Liver (tissue), 9 donors: Measurements from ENCODE around the gene OR10G7. TPM values are rescaled to one million over a fixed set of nuclear protein-coding genes. Genes with fewer than 3 reads are reported as not detected.

ENCODE experiments used
- DNase-seq: peaks from one replicate; pipeline ENCODE4 v3.0.0-alpha.2; 2017; ENCODE audit warnings: low spot score
- H3K27ac ChIP-seq, 2 donors: one replicate each; pipeline ENCODE4 v1.7.0; 2013; ENCODE audit warnings: inconsistent platforms in 2 of 2, low read length in 2 of 2, control low read depth in 1 of 2, low read depth in 1 of 2, mild to moderate bottlenecking in 1 of 2
- H3K27me3 ChIP-seq, 4 donors: one replicate each; pipeline versions ENCODE4 v1.6.1 to v1.7.0; 2013; ENCODE audit warnings: low read length in 3 of 4, inconsistent platforms in 1 of 4, mild to moderate bottlenecking in 1 of 4, moderate library complexity in 1 of 4; ENCODE audit not compliant: control insufficient read depth in 4 of 4, insufficient read depth in 4 of 4
- H3K36me3 ChIP-seq, 4 donors: one replicate each; pipeline versions ENCODE4 v1.6.1 to v1.7.0; 2013; ENCODE audit warnings: low read length in 3 of 4, mild to moderate bottlenecking in 3 of 4, low read depth in 1 of 4, moderate library complexity in 1 of 4; ENCODE audit not compliant: control insufficient read depth in 4 of 4, insufficient read depth in 3 of 4
- H3K4me1 ChIP-seq, 4 donors: one replicate each; pipeline versions ENCODE4 v1.6.1 to v1.7.0; 2013; ENCODE audit warnings: low read length in 3 of 4, mild to moderate bottlenecking in 3 of 4, moderate library complexity in 1 of 4; ENCODE audit not compliant: control insufficient read depth in 4 of 4, insufficient read depth in 4 of 4
- H3K4me3 ChIP-seq, 3 donors: one replicate each; pipeline versions ENCODE4 v1.6.1 to v1.7.0; 2013; ENCODE audit warnings: low read length in 3 of 3, control low read depth in 1 of 3, low read depth in 1 of 3, mild to moderate bottlenecking in 1 of 3
- H3K9ac ChIP-seq, 2 donors: one replicate each; pipeline ENCODE4 v1.7.0; 2013; ENCODE audit warnings: low read length in 2 of 2, mild to moderate bottlenecking in 2 of 2, moderate library complexity in 2 of 2, control low read depth in 1 of 2, low read depth in 1 of 2
- H3K9me3 ChIP-seq, 4 donors: one replicate each; pipeline versions ENCODE4 v1.6.1 to v1.7.0; 2013; ENCODE audit warnings: low read length in 3 of 4; ENCODE audit not compliant: control insufficient read depth in 4 of 4
- ATF3 ChIP-seq: IDR thresholded peaks from 2 replicates; pipeline ENCODE4 v1.6.1; 2016; ENCODE audit warnings: antibody characterized with exemption
- CTCF ChIP-seq: fragments of 150-350 bp; IDR thresholded peaks from 2 replicates; pipeline ENCODE4 v1.5.1; 2017; ENCODE audit warnings: improper control_type of control experiment, low read depth, low read length; ENCODE audit not compliant: missing input control
- EGR1 ChIP-seq, 2 donors: IDR thresholded peaks; 2 replicates each; pipeline ENCODE4 v1.6.1; 2016 to 2018; ENCODE audit warnings: antibody characterized with exemption in 2 of 2, low read depth in 2 of 2
- FOXA1 ChIP-seq: IDR thresholded peaks from 2 replicates; pipeline ENCODE4 v1.6.1; 2016; ENCODE audit warnings: antibody characterized with exemption
- FOXA2 ChIP-seq: IDR thresholded peaks from 2 replicates; pipeline ENCODE4 v1.6.1; 2016; ENCODE audit warnings: antibody characterized with exemption
- HNF4G ChIP-seq: IDR thresholded peaks from 2 replicates; pipeline ENCODE4 v1.6.1; 2016; ENCODE audit warnings: antibody characterized with exemption
- JUND ChIP-seq, 2 donors: IDR thresholded peaks; 2 replicates each; pipeline ENCODE4 v1.6.1; 2016; ENCODE audit warnings: antibody characterized with exemption in 2 of 2
- MAX ChIP-seq: IDR thresholded peaks from 2 replicates; pipeline ENCODE4 v1.6.1; 2016; ENCODE audit warnings: antibody characterized with exemption
- NR2F2 ChIP-seq: IDR thresholded peaks from 2 replicates; pipeline ENCODE4 v1.6.1; 2016; ENCODE audit warnings: antibody characterized with exemption
- RAD21 ChIP-seq, 2 donors: IDR thresholded peaks; 2 replicates each; pipeline ENCODE4 v1.6.1; 2016; ENCODE audit warnings: antibody characterized with exemption in 2 of 2, mild to moderate bottlenecking in 2 of 2
- REST ChIP-seq: IDR thresholded peaks from 2 replicates; pipeline ENCODE4 v1.6.1; 2016; ENCODE audit warnings: antibody characterized with exemption, mild to moderate bottlenecking
- RXRA ChIP-seq, 2 donors: IDR thresholded peaks; 2 replicates each; pipeline ENCODE4 v1.6.1; 2017 to 2018; ENCODE audit warnings: antibody characterized with exemption in 2 of 2, mild to moderate bottlenecking in 1 of 2
- SP1 ChIP-seq: IDR thresholded peaks from 2 replicates; pipeline ENCODE4 v1.6.1; 2018; ENCODE audit warnings: antibody characterized with exemption, mild to moderate bottlenecking
- TAF1 ChIP-seq: conservative IDR thresholded peaks from 2 replicates; pipeline ENCODE4 v1.6.1; 2016; ENCODE audit warnings: antibody characterized with exemption, mild to moderate bottlenecking
- YY1 ChIP-seq: IDR thresholded peaks from 2 replicates; pipeline ENCODE4 v1.6.1; 2016; ENCODE audit warnings: antibody characterized with exemption, mild to moderate bottlenecking
- ZBTB33 ChIP-seq: IDR thresholded peaks from 2 replicates; pipeline ENCODE4 v1.6.1; 2016; ENCODE audit warnings: antibody characterized with exemption
- WGBS: extraction: QIAGEN DNeasy Blood & Tissue Kit; methylation state at CpG from one replicate; pipeline ENCODE4 v1.1.7; 2013; 5-methylcytosine and 5-hydroxymethylcytosine counted together
- polyA plus RNA-seq, 2 donors: library from polyadenylated mRNA; stranded (reverse) in 1 of 2; unstranded in 1 of 2; fragments of 200-250 nt in 1 of 2; fragments of >200 nt in 1 of 2; fragmentation: Nextera tagmentation in 1 of 2; extraction: Ambion mirVana in 1 of 2; gene quantifications; one replicate each; pipeline versions ENCODE4 v1.2.1 to v1.2.3, GENCODE V29; 2013 to 2015
- total RNA-seq, 2 donors: library from RNA; depleted of rRNA; stranded (reverse); fragments of >200 nt; gene quantifications; one replicate each; pipeline ENCODE4 v1.2.3, GENCODE V29; 2014
- donor health status: healthy.
- donor health status: healthy.
- donor health status: healthy.
- donor health status: healthy.
- donor health status: healthy.

OR10G7 gene
- total and polyA plus RNA-seq, 4 donors, result not detected

GRCh38 chr11:124043420-124043819 lies 2.3 kb upstream of the OR10G7 start:
- 74% methylated on average over 4 of the region's 4 CpGs for WGBS
- Histone ChIP-seq H3K27ac (no peak overlapping the region), H3K27me3 (peaks cover 0 to 2% (median 0%) of the 10 kb centered on the region in 4 donors), H3K4me3 (no peak overlapping the region), H3K36me3 (no peaks in the 10 kb centered on the region), H3K9me3 (no peaks in the 10 kb centered on the region), H3K9ac (no peak overlapping the region), H3K4me1 (no peaks in the 10 kb centered on the region)
- DNase-seq, result no peak
- TF ChIP-seq JUND (IDR thresholded peaks at IDR 0.05) (no peak), FOXA2 (no peak), CTCF (no peak), YY1 (no peak), TAF1 (no peak), SP1 (no peak), RAD21 (IDR thresholded peaks at IDR 0.05) (no peak), REST (no peak), NR2F2 (no peak), FOXA1 (no peak), RXRA (IDR thresholded peaks at IDR 0.05) (no peak), MAX (no peak)

GRCh38 chr11:124039557-124039956 lies 1.6 kb downstream of the OR10G7 start:
- DNase-seq, result no peak
- TF ChIP-seq EGR1 (IDR thresholded peaks at IDR 0.05; ENCODE audit: low read depth in 2 of 2) (no peak), ZBTB33 (no peak), HNF4G (no peak), YY1 (no peak), ATF3 (no peak), MAX (no peak)
- Histone ChIP-seq H3K4me1 (no peaks in the 10 kb centered on the region), H3K9me3 (no peaks in the 10 kb centered on the region), H3K27me3 (peaks cover 0 to 2% (median 0%) of the 10 kb centered on the region in 4 donors), H3K36me3 (no peaks in the 10 kb centered on the region), H3K27ac (no peak overlapping the region), H3K4me3 (no peak overlapping the region), H3K9ac (no peak overlapping the region)
- WGBS, result 75% methylated on average over 9 of the region's 9 CpGs
